ENCODE results near the gene VAV3. TPM values are rescaled to one million over a fixed set of nuclear protein-coding genes. Genes with fewer than 3 reads are reported as not detected.
A peak's percentile ranks its signal among the peaks of the same experiment; 100 is the strongest.

The VAV3 gene
- total RNA-seq, 4 donors from 2014 or later: 117 to 239 (median 135) TPM

GRCh38 chr1:107687849-107688753 lies 276.9 kb downstream of the VAV3 start:
- peak overlapping the region; percentile 87 for H3K27ac ChIP-seq
- no peak for DNase-seq (ENCODE audit: low spot score in 2 of 2)
- 60% methylated on average over 9 of the region's 9 CpGs for WGBS
- no peaks in the 10 kb centered on the region for H3K36me3 ChIP-seq
- TF ChIP-seq POLR2A (IDR thresholded peaks at IDR 0.05) (peak in 1 of 2 donors; percentile 31), POLR2AphosphoS5 (IDR thresholded peaks at IDR 0.05) (no peak), EP300 (IDR thresholded peaks at IDR 0.05) (no peak), CTCF (IDR thresholded peaks at IDR 0.05) (no peak)
- H3K4me3 ChIP-seq: peak overlapping the region; percentile 46
- no peaks in the 10 kb centered on the region for H3K9me3 ChIP-seq
- H3K27me3 ChIP-seq: no peaks in the 10 kb centered on the region
- H3K4me1 ChIP-seq: peaks cover 40% of the 10 kb centered on the region

- Histone ChIP-seq H3K27ac (peak overlapping the region; percentile 87), H3K9me3 (no peaks in the 10 kb centered on the region), H3K4me1 (peaks cover 40% of the 10 kb centered on the region), H3K27me3 (no peaks in the 10 kb centered on the region), H3K4me3 (no peak overlapping the region), H3K36me3 (no peaks in the 10 kb centered on the region)
- WGBS: 41% methylated on average over 2 of the region's 2 CpGs
- TF ChIP-seq CTCF (IDR thresholded peaks at IDR 0.05): no peak
- no peak for TF ChIP-seq EP300 (IDR thresholded peaks at IDR 0.05)
- no peak for TF ChIP-seq POLR2AphosphoS5 (IDR thresholded peaks at IDR 0.05)
- no peak for TF ChIP-seq POLR2A (IDR thresholded peaks at IDR 0.05)
- no peak for DNase-seq (ENCODE audit: low spot score in 2 of 2)
Measured at GRCh38 chr1:107683683-107684082, 281.3 kb downstream of the VAV3 start.

- no peaks in the 10 kb centered on the region for H3K36me3 ChIP-seq
- DNase-seq (ENCODE audit: low spot score in 2 of 2): no peak
- no peaks in the 10 kb centered on the region for H3K27me3 ChIP-seq
- peaks cover 42% of the 10 kb centered on the region for H3K4me1 ChIP-seq
- no peaks in the 10 kb centered on the region for H3K9me3 ChIP-seq
- TF ChIP-seq POLR2A (IDR thresholded peaks at IDR 0.05): no peak
- no peak for TF ChIP-seq POLR2AphosphoS5 (IDR thresholded peaks at IDR 0.05)
- no peak for TF ChIP-seq CTCF (IDR thresholded peaks at IDR 0.05)
- no peak for TF ChIP-seq EP300 (IDR thresholded peaks at IDR 0.05)
- 52% methylated on average over 3 of the region's 3 CpGs for WGBS
- peak overlapping the region; percentile 87 for H3K27ac ChIP-seq
- peak overlapping the region; percentile 18 for H3K4me3 ChIP-seq
Measured at GRCh38 chr1:107683191-107683657, 281.8 kb downstream of the VAV3 start.

GRCh38 chr1:107682467-107682866 lies 282.5 kb downstream of the VAV3 start:
- Histone ChIP-seq H3K36me3 (no peaks in the 10 kb centered on the region), H3K27me3 (no peaks in the 10 kb centered on the region), H3K4me3 (peak overlapping the region; percentile 18), H3K27ac (peak overlapping the region; percentile 87), H3K9me3 (no peaks in the 10 kb centered on the region), H3K4me1 (peaks cover 44% of the 10 kb centered on the region)
- WGBS: 28% methylated on average over 1 of the region's 1 CpG
- no peak for DNase-seq (ENCODE audit: low spot score in 2 of 2)
- no peak for TF ChIP-seq POLR2A (IDR thresholded peaks at IDR 0.05)
- no peak for TF ChIP-seq EP300 (IDR thresholded peaks at IDR 0.05)
- no peak for TF ChIP-seq POLR2AphosphoS5 (IDR thresholded peaks at IDR 0.05)
- TF ChIP-seq CTCF (IDR thresholded peaks at IDR 0.05): no peak

- WGBS: 84% methylated on average over 3 of the region's 3 CpGs
- Histone ChIP-seq H3K36me3 (no peaks in the 10 kb centered on the region), H3K4me3 (no peak overlapping the region), H3K27me3 (no peaks in the 10 kb centered on the region), H3K9me3 (no peaks in the 10 kb centered on the region), H3K27ac (peak overlapping the region; percentile 35), H3K4me1 (peaks cover 53% of the 10 kb centered on the region)
- TF ChIP-seq EP300 (IDR thresholded peaks at IDR 0.05): no peak
- TF ChIP-seq POLR2A (IDR thresholded peaks at IDR 0.05): no peak
- TF ChIP-seq CTCF (IDR thresholded peaks at IDR 0.05): no peak
- TF ChIP-seq POLR2AphosphoS5 (IDR thresholded peaks at IDR 0.05): no peak
- no peak for DNase-seq (ENCODE audit: low spot score in 2 of 2)
Measured at GRCh38 chr1:107681001-107681479, 283.9 kb downstream of the VAV3 start.
